ENCODE data around the gene NKAPL. TPM values are rescaled to one million over a fixed set of nuclear protein-coding genes. Genes with fewer than 3 reads are reported as not detected.
"Not testable (repeated sequence)": the region's sequence is repeated elsewhere in the genome, so short reads cannot be mapped to it uniquely, and the experiment has no call there.

The NKAPL gene
- total RNA-seq, 1 donor from 2014 or later = 0.79 TPM

DNA sequence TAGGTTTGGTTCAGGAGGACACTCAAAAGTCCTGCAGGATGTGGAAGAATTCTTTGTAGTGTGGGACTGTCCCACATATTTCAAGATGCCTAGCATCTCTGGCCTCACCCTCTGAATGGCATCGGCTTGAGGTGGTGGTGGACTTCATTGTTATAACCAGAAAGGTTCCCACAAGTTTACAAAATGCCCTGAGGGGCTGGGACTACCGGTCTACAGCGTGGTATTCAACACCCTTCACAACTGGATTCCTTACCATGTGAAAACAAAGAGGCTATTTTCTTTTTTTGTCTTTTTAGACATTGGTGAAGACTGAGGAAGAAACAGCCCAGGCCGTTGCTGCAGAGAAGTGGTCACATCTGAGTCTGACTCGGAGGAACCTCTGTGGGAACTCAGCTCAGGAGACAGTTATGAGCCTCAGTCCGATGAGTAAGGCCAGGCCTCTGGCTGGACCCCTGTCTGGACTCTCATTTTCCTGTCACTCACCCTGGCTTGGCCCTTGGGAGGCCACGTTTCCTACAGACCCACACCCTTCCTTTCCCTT is 37.5 kb downstream of the NKAPL start:
- no peak for DNase-seq

DNA sequence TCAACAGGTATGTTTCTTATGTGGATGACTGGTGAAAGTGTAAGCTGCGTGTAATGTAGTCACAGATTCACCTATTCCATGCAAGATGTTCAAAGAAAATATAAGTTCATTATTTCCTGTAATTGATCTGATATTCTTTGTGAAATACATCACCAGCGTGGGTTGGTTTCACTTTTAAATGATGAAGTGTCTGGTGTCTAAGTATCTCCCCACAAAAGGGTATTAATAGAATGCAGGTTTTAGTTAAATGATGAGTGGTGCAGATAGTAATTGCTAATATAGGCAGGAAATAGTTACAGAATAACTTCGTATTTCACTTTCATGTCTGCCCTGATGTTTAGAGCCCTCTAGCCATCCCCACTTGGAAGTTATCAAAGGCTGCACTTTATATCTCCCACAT is 44.5 kb downstream of the NKAPL start:
- DNase-seq = no peak

DNA sequence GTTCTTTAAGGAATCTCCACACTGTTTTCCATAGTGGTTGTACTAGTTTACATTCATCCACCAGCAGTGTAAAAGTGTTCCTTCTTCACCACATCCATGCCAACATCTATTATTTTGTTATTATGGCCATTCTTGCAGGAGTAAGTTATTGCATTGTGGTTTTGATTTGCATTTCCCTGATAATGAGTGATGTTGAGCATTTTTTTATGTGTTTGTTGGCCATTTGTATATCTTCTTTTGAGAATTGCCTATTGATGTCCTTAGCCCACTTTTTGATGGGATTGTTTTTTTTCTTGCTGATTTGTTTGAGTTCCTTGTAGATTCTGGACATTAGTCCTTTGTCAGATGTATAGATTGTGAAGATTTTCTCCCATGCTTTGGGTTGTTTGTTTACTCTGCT is 47.3 kb downstream of the NKAPL start:
- not testable (repeated sequence) for DNase-seq

Other genes starting within 250 kb of the NKAPL start
- gene ZNF165, start 178.7 kb upstream of the NKAPL start, total RNA-seq = 1.3 TPM
- gene ZSCAN16, start 134.7 kb upstream of the NKAPL start, total RNA-seq = 2.8 TPM
- 18.1 TPM for gene ZKSCAN8, start 117.4 kb upstream of the NKAPL start, total RNA-seq
- 9.9 TPM for gene ZSCAN9, start 34.0 kb upstream of the NKAPL start, total RNA-seq
- 4.5 TPM for gene ZKSCAN4, start 7.0 kb upstream of the NKAPL start, total RNA-seq
- gene ZSCAN26, start 7.8 kb downstream of the NKAPL start, total RNA-seq = 15.3 TPM
- 3.0 TPM for gene PGBD1, start 22.3 kb downstream of the NKAPL start, total RNA-seq
- gene ZSCAN31, start 76.9 kb downstream of the NKAPL start, total RNA-seq = 10.1 TPM
- gene ZKSCAN3, start 90.7 kb downstream of the NKAPL start, total RNA-seq = 4.7 TPM
- 8.1 TPM for gene ZSCAN12, start 140.4 kb downstream of the NKAPL start, total RNA-seq
- gene ZSCAN23, start 184.2 kb downstream of the NKAPL start, total RNA-seq = 5.1 TPM